ENCODE results near the gene TMEM82.

Gene TMEM82

GRCh38 chr1:15734901-15735300 is 7.4 kb upstream of the TMEM82 start:
- no peak overlapping the region for H3K4me3 ChIP-seq (replicated peaks; ENCODE audit: low read depth, low read length)
- no peak for TF ChIP-seq CTCF (IDR thresholded peaks at IDR 0.05; ENCODE audit: low read length, missing control alignments)
- DNase-seq (ENCODE audit: low read depth) = no peak

- no peak for DNase-seq (ENCODE audit: low read depth)
- no peak for TF ChIP-seq CTCF (IDR thresholded peaks at IDR 0.05; ENCODE audit: low read length, missing control alignments)
- H3K4me3 ChIP-seq (replicated peaks; ENCODE audit: low read depth, low read length) = no peak overlapping the region
These were observed 6.8 kb upstream of the TMEM82 start for GRCh38 chr1:15735304-15736037.

- H3K4me3 ChIP-seq (replicated peaks; ENCODE audit: low read depth, low read length) = no peak within 1 kb of the TSS
- TF ChIP-seq CTCF (IDR thresholded peaks at IDR 0.05; ENCODE audit: low read length, missing control alignments) = no peak
- DNase-seq (ENCODE audit: low read depth) = no peak
These were observed 6.0 kb upstream of the TMEM82 start, which contains the start of gene SLC25A34 for GRCh38 chr1:15736038-15736891. Gene SLC25A34 (plus strand): TSS chr1:15736258. CDS start chr1:15736486, 228 bp downstream.

- no peak for DNase-seq (ENCODE audit: low read depth)
- H3K4me3 ChIP-seq (replicated peaks; ENCODE audit: low read depth, low read length) = no peak overlapping the region
- no peak for TF ChIP-seq CTCF (IDR thresholded peaks at IDR 0.05; ENCODE audit: low read length, missing control alignments)
These were observed 5.4 kb upstream of the TMEM82 start for GRCh38 chr1:15736892-15737261.

DNA sequence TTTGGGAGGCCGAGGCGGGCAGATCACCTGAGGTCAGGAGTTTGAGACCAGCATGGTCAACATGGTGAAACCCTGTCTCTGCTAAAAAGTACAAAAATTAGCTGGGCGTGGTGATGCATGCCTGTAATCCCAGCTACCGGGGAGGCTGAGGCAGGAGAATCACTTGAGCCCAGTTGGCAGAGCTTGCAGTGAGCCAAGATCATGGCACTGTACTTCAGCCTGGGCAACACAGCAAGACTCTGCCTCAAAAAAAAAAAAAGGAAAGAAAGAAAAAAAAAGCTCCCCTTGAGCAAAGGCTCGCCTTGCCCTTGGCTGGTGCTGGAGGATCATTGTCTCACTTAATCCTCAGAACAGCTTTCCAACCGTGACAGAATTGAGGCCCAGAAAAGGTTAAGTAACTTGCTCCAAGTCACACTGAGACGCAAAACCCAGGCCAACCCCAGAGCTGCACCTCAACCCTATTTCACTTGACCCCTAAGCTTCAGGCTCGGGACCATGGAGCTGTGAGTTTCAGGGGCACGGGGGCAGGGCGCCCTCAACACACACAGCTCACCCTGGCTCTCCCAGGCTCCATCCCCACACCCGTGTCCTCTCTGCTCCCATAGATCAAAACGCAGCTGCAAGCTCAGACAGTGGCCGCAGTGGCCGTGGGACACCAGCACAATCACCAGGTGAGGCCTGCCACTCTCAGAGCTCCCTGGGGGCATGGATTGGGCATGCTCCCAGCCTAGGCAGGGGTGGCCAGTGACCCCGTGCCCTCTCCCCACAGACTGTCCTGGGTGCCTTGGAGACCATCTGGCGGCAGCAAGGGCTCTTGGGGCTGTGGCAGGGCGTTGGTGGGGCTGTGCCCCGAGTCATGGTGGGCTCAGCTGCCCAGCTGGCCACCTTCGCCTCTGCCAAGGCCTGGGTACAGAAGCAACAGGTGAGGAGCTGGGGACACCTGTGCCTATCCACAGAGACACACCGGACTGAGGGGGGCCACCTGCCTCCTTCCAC is 4.7 kb upstream of the TMEM82 start:
- DNase-seq (ENCODE audit: low read depth) = no peak
- no peak for TF ChIP-seq CTCF (IDR thresholded peaks at IDR 0.05; ENCODE audit: low read length, missing control alignments)
- no peak overlapping the region for H3K4me3 ChIP-seq (replicated peaks; ENCODE audit: low read depth, low read length)

GRCh38 chr1:15738416-15739113 is 3.7 kb upstream of the TMEM82 start:
- DNase-seq (ENCODE audit: low read depth) = no peak
- H3K4me3 ChIP-seq (replicated peaks; ENCODE audit: low read depth, low read length) = no peak overlapping the region
- no peak for TF ChIP-seq CTCF (IDR thresholded peaks at IDR 0.05; ENCODE audit: low read length, missing control alignments)
